Natural killer cell treated with Interleukin-12 subunit alpha and Interleukin-12 subunit beta and Interleukin-15 and Interleukin-18, amount 100 ng/mL, for 72 hours (primary cell): Measurements from ENCODE around the gene OR14K1. TPM values are rescaled to one million over a fixed set of nuclear protein-coding genes. Genes with fewer than 3 reads are reported as not detected.

Experiments
- ATAC-seq, 2 donors: fragments of 150-1000 bp; cut with Tn5 transposase in 1 of 2; sonication (Bioruptor Pico), chemical (Tn5 transposase) in 1 of 2; 2 replicates each; pipeline ENCODE4 v1.10.0; 2021
- DNase-seq: peaks from one replicate; pipeline ENCODE4 v3.0.0; 2022; ENCODE audit warnings: low spot score
- H3K27ac Mint-ChIP-seq, 2 donors: 1 replicate in 1 of 2; 2 replicates in 1 of 2; pipeline ENCODE4 v1.8.0; 2022; ENCODE audit warnings: mixed read lengths in 2 of 2, mild to moderate bottlenecking in 1 of 2, moderate library complexity in 1 of 2
- H3K27me3 Mint-ChIP-seq, 2 donors: 1 replicate in 1 of 2; 2 replicates in 1 of 2; pipeline ENCODE4 v1.8.0; 2022; ENCODE audit warnings: mixed read lengths in 2 of 2
- H3K36me3 Mint-ChIP-seq: one replicate; pipeline ENCODE4 v1.8.0; 2022; ENCODE audit warnings: mixed read lengths
- H3K4me1 Mint-ChIP-seq, 2 donors: 1 replicate in 1 of 2; 2 replicates in 1 of 2; pipeline ENCODE4 v1.8.0; 2022; ENCODE audit warnings: low read depth in 2 of 2, mixed read lengths in 2 of 2, mild to moderate bottlenecking in 1 of 2
- H3K4me3 Mint-ChIP-seq: one replicate; pipeline ENCODE4 v1.8.0; 2022; ENCODE audit warnings: mixed read lengths
- H3K9me3 Mint-ChIP-seq: 2 replicates; pipeline ENCODE4 v1.8.0; 2022; ENCODE audit warnings: mixed read lengths
- total RNA-seq, 2 donors: library from RNA; stranded (reverse); gene quantifications; one replicate each; pipeline ENCODE4 v1.2.3, GENCODE V29; 2022

The OR14K1 gene
- total RNA-seq, 2 donors from 2014 or later: not detected

GRCh38 chr1:247760456-247760855, 22.0 kb downstream of the OR14K1 start, which contains the start of gene OR1C1:
Gene OR1C1 (minus strand): TSS chr1:247760556. CDS start chr1:247758406, 2,150 bp downstream.
- no peak for ATAC-seq
- Mint-ChIP-seq H3K9me3 (peaks cover 6% of the 10 kb centered on the region), H3K4me1 (no peaks in the 10 kb centered on the region)

GRCh38 chr1:247769603-247770002, 31.2 kb downstream of the OR14K1 start:
- Mint-ChIP-seq H3K4me1 (no peaks in the 10 kb centered on the region), H3K36me3 (no peaks in the 10 kb centered on the region)

More at GRCh38 chr1:247760456-247760855, 22.0 kb downstream of the OR14K1 start, which contains the start of gene OR1C1:
- DNase-seq: no peak
- no peak within 1 kb of the TSS for H3K4me3 Mint-ChIP-seq
- no peak within 1 kb of the TSS for H3K27ac Mint-ChIP-seq
- no peaks in the 10 kb centered on the region for H3K27me3 Mint-ChIP-seq
- no peaks in the 10 kb centered on the region for H3K36me3 Mint-ChIP-seq

More at GRCh38 chr1:247769603-247770002, 31.2 kb downstream of the OR14K1 start:
- DNase-seq (no peak), ATAC-seq (no peak)
- H3K27me3 Mint-ChIP-seq: no peaks in the 10 kb centered on the region
- H3K4me3 Mint-ChIP-seq: no peak overlapping the region
- no peak overlapping the region for H3K27ac Mint-ChIP-seq
- H3K9me3 Mint-ChIP-seq: no peaks in the 10 kb centered on the region

Other genes starting within 250 kb of the OR14K1 start
- not detected for gene OR2C3, start 202.2 kb upstream of the OR14K1 start, total RNA-seq
- 1 to 10 TPM in 1 of 2 donors, under 1 TPM in 1; 0.57 to 3.3 TPM for gene GCSAML, start 189.5 kb upstream of the OR14K1 start, total RNA-seq
- not detected for gene OR2G2, start 150.3 kb upstream of the OR14K1 start, total RNA-seq
- gene OR2G3, start 133.0 kb upstream of the OR14K1 start, total RNA-seq: not detected
- gene OR13G1, start 58.9 kb upstream of the OR14K1 start, total RNA-seq: not detected
- gene OR6F1, start 22.0 kb upstream of the OR14K1 start, total RNA-seq: not detected
- not detected for gene OR14A2, start 9.5 kb downstream of the OR14K1 start, total RNA-seq
- gene OR1C1, start 21.9 kb downstream of the OR14K1 start, total RNA-seq: not detected
- gene OR14A16, start 85.5 kb downstream of the OR14K1 start, total RNA-seq: not detected
- not detected for gene OR11L1, start 103.3 kb downstream of the OR14K1 start, total RNA-seq
- gene TRIM58, start 118.6 kb downstream of the OR14K1 start, total RNA-seq: under 1 TPM; 0.39 to 0.50 TPM
- gene OR2W3, start 157.0 kb downstream of the OR14K1 start, total RNA-seq: under 1 TPM; 0.31 to 0.47 TPM
- not detected for gene OR2T8, start 181.6 kb downstream of the OR14K1 start, total RNA-seq
- not detected for gene OR2AJ1, start 186.3 kb downstream of the OR14K1 start, total RNA-seq
- under 1 TPM in 1 of 2 donors, not detected in 1; 0.47 TPM for gene OR2L8, start 210.2 kb downstream of the OR14K1 start, total RNA-seq
- not detected for gene OR2AK2, start 226.6 kb downstream of the OR14K1 start, total RNA-seq